H1 (cell line): ENCODE data around the gene PSMD3. TPM values are rescaled to one million over a fixed set of nuclear protein-coding genes. Genes with fewer than 3 reads are reported as not detected.

ENCODE experiments used
- CTCF ChIA-PET: fragments of 300-600 bp; sonication (Branson Sonifier 250); formaldehyde crosslinking; loops from one replicate; lab custom pipeline; 2021; ENCODE audit not compliant: partially characterized antibody; lab: Charles Lee
- POLR2A ChIA-PET: fragments of 300-600 bp; sonication (Branson Sonifier 250); formaldehyde crosslinking; loops from one replicate; lab custom pipeline; 2021; ENCODE audit warnings: inconsistent platforms; ENCODE audit not compliant: partially characterized antibody; lab: Charles Lee
- DNase-seq, 2 experiments: peaks; one replicate each; pipeline versions ENCODE4 v3.0.0 to v3.0.0-alpha.2; 2010 to 2022; ENCODE audit warnings: low spot score in 2 of 2, low read depth in 1 of 2, mixed read lengths in 1 of 2
- FAIRE-seq: peaks from 2 replicates; lab custom pipeline; 2011; peaks lifted over from hg19 to GRCh38; lab: Jason Lieb, UNC
- H2AFZ ChIP-seq: 2 replicates; pipeline ENCODE4 v1.8.1; 2012; ENCODE audit warnings: low read length, inconsistent platforms
- H2AK5ac ChIP-seq: 2 replicates; pipeline ENCODE4 v1.6.1; 2013; ENCODE audit warnings: low read depth, low read length
- H2BK120ac ChIP-seq: replicated peaks from 2 replicates; pipeline ENCODE3; 2013; ENCODE audit warnings: low read depth, low read length, inconsistent platforms
- H2BK12ac ChIP-seq: 2 replicates; pipeline ENCODE4 v1.6.1; 2013; ENCODE audit warnings: low read depth, low read length
- H2BK15ac ChIP-seq: 2 replicates; pipeline ENCODE4 v1.6.1; 2013; ENCODE audit warnings: low read length
- H2BK20ac ChIP-seq: 2 replicates; pipeline ENCODE4 v1.6.1; 2013; ENCODE audit warnings: low read length
- H2BK5ac ChIP-seq: 2 replicates; pipeline ENCODE4 v1.6.1; 2013; ENCODE audit warnings: low read depth, low read length
- H3K14ac ChIP-seq: 2 replicates; pipeline ENCODE4 v1.6.1; 2013; ENCODE audit warnings: inconsistent platforms; ENCODE audit not compliant: insufficient read length
- H3K18ac ChIP-seq: 2 replicates; pipeline ENCODE4 v1.6.1; 2013; ENCODE audit warnings: low read length; ENCODE audit errors: extremely low read depth
- H3K23ac ChIP-seq: 2 replicates; pipeline ENCODE4 v1.6.1; 2013; ENCODE audit warnings: inconsistent platforms; ENCODE audit not compliant: insufficient read length
- H3K23me2 ChIP-seq: 2 replicates; pipeline ENCODE4 v1.6.1; 2013; ENCODE audit warnings: low read depth, low read length
- H3K27ac ChIP-seq: 2 replicates; pipeline ENCODE4 v1.6.1; 2011; ENCODE audit warnings: low read depth, low read length, inconsistent platforms
- H3K27me3 ChIP-seq, 4 experiments: replicated peaks in 1 of 4; 1 replicate in 1 of 4; 2 replicates in 3 of 4; pipeline versions ENCODE4 v1.6.1 to v1.8.1; 2011 to 2013; ENCODE audit warnings: low read length in 3 of 4, mild to moderate bottlenecking in 3 of 4, inconsistent platforms in 2 of 4, mixed read lengths in 2 of 4, moderate library complexity in 1 of 4; ENCODE audit not compliant: control insufficient read depth in 3 of 4, insufficient read depth in 3 of 4; ENCODE audit errors: extremely low read depth in 1 of 4
- H3K36me3 ChIP-seq, 4 experiments: 2 replicates each; pipeline versions ENCODE4 v1.6.1 to v1.8.1; 2011 to 2013; ENCODE audit warnings: mild to moderate bottlenecking in 4 of 4, low read length in 3 of 4, moderate library complexity in 2 of 4, control low read depth in 1 of 4, inconsistent platforms in 1 of 4; ENCODE audit not compliant: insufficient read depth in 4 of 4, control insufficient read depth in 2 of 4
- H3K4ac ChIP-seq: replicated peaks from 2 replicates; pipeline ENCODE3; 2013; ENCODE audit warnings: low read length, low read depth, mixed read lengths, inconsistent platforms; ENCODE audit not compliant: insufficient read length
- H3K4me1 ChIP-seq, 4 experiments: replicated peaks in 1 of 4; 1 replicate in 1 of 4; 2 replicates in 3 of 4; pipeline versions ENCODE4 v1.6.1 to v1.8.1; 2011 to 2013; ENCODE audit warnings: low read length in 3 of 4, inconsistent platforms in 2 of 4, mixed read lengths in 1 of 4; ENCODE audit not compliant: insufficient read depth in 4 of 4, control insufficient read depth in 3 of 4
- H3K4me2 ChIP-seq, 2 experiments: 2 replicates each; pipeline versions ENCODE4 v1.6.1 to v1.8.1; 2011 to 2013; ENCODE audit warnings: low read depth in 2 of 2, low read length in 2 of 2, control low read depth in 1 of 2, inconsistent platforms in 1 of 2, mild to moderate bottlenecking in 1 of 2; ENCODE audit not compliant: insufficient read depth in 1 of 2
- H3K4me3 ChIP-seq, 4 experiments: fragments of 200-600, 300-600 bp in 1 of 4; sonication (generic), shearing (Covaris generic), sonication (Bioruptor Twin) in 1 of 4; 2 replicates each; pipeline versions ENCODE4 v1.5.1 to v1.8.1; 2011 to 2016; ENCODE audit warnings: low read length in 4 of 4, low read depth in 3 of 4, control low read depth in 2 of 4, inconsistent platforms in 2 of 4, mild to moderate bottlenecking in 2 of 4, mixed read lengths in 1 of 4, moderate library complexity in 1 of 4; ENCODE audit not compliant: insufficient read depth in 2 of 4; ENCODE audit errors: extremely low read depth in 1 of 4
- H3K56ac ChIP-seq: replicated peaks from 2 replicates; pipeline ENCODE3; 2013; ENCODE audit warnings: low read depth, mild to moderate bottlenecking, mixed read lengths, low read length, inconsistent platforms; ENCODE audit not compliant: insufficient read length
- H3K79me1 ChIP-seq: 2 replicates; pipeline ENCODE4 v1.6.1; 2013; ENCODE audit warnings: low read depth, low read length, control low read depth
- H3K79me2 ChIP-seq, 2 experiments: 2 replicates each; pipeline versions ENCODE4 v1.6.1 to v1.8.1; 2012 to 2013; ENCODE audit warnings: low read length in 2 of 2, mild to moderate bottlenecking in 2 of 2, inconsistent platforms in 1 of 2; ENCODE audit not compliant: insufficient read depth in 2 of 2, control insufficient read depth in 1 of 2
- H3K9ac ChIP-seq, 4 experiments: replicated peaks in 1 of 4; 1 replicate in 1 of 4; 2 replicates in 3 of 4; pipeline versions ENCODE4 v1.6.1 to v1.8.1; 2011 to 2013; ENCODE audit warnings: low read depth in 3 of 4, low read length in 3 of 4, control low read depth in 2 of 4, mild to moderate bottlenecking in 2 of 4, moderate library complexity in 2 of 4, inconsistent platforms in 1 of 4; ENCODE audit errors: extremely low read depth in 1 of 4
- H3K9me3 ChIP-seq, 2 experiments: 2 replicates each; pipeline versions ENCODE4 v1.6.1 to v1.8.1; 2012 to 2013; ENCODE audit warnings: mild to moderate bottlenecking in 2 of 2, moderate library complexity in 2 of 2, control low read depth in 1 of 2, inconsistent platforms in 1 of 2, low read depth in 1 of 2, low read length in 1 of 2, mixed read lengths in 1 of 2; ENCODE audit not compliant: insufficient read depth in 2 of 2
- H4K20me1 ChIP-seq, 2 experiments: replicated peaks in 1 of 2; 2 replicates each; pipeline versions ENCODE3 to v1.8.1; 2011 to 2013; ENCODE audit warnings: inconsistent platforms in 2 of 2, low read length in 2 of 2, mild to moderate bottlenecking in 1 of 2; ENCODE audit not compliant: insufficient read depth in 2 of 2, control insufficient read depth in 1 of 2
- H4K5ac ChIP-seq: 2 replicates; pipeline ENCODE4 v1.6.1; 2013; ENCODE audit warnings: low read length, low read depth, mixed read lengths, inconsistent platforms; ENCODE audit not compliant: insufficient read length
- H4K8ac ChIP-seq: 2 replicates; pipeline ENCODE4 v1.8.0; 2013; ENCODE audit warnings: mild to moderate bottlenecking, moderate library complexity, low read length, inconsistent platforms; ENCODE audit not compliant: insufficient read depth; ENCODE audit errors: extremely low read depth
- H4K91ac ChIP-seq: replicated peaks from 2 replicates; pipeline ENCODE3; 2013; ENCODE audit warnings: low read length, mixed read lengths, inconsistent platforms; ENCODE audit not compliant: insufficient read length
- BACH1 ChIP-seq: IDR thresholded peaks from 2 replicates; pipeline ENCODE4 v1.6.1; 2012; ENCODE audit warnings: low read length, improper control_type of control experiment
- RBBP5 ChIP-seq: IDR thresholded peaks from 2 replicates; pipeline ENCODE4 v1.7.1; 2012; ENCODE audit warnings: low read depth, mild to moderate bottlenecking, inconsistent platforms, low read length, moderate library complexity, borderline replicate concordance
- SAP30 ChIP-seq: fragments of 300-600 bp; sonication (generic); IDR thresholded peaks from 2 replicates; pipeline ENCODE4 v1.7.1; 2012; ENCODE audit warnings: low read length, moderate library complexity, mild to moderate bottlenecking, inconsistent platforms; ENCODE audit not compliant: insufficient read depth, insufficient replicate concordance
- SP2 ChIP-seq: IDR thresholded peaks from 2 replicates; pipeline ENCODE4 v1.6.1; 2012; ENCODE audit warnings: mild to moderate bottlenecking, low read length, inconsistent platforms
- WGBS, 2 experiments: shearing (Covaris generic) in 1 of 2; methylation state at CpG; one replicate each; pipeline versions ENCODE4 v1.1.6 to v1.1.7; 2013 to 2015; ENCODE audit warnings: low lambda C conversion rate in 2 of 2, mixed read lengths in 2 of 2, inconsistent platforms in 1 of 2, low coverage in 1 of 2, missing lambda C conversion rate in 1 of 2; ENCODE audit not compliant: insufficient replicate concordance in 2 of 2, insufficient coverage in 1 of 2, insufficient read length in 1 of 2; ENCODE audit errors: extremely low coverage in 1 of 2, missing lambda C conversion rate in 1 of 2; 5-methylcytosine and 5-hydroxymethylcytosine counted together
- polyA plus RNA-seq, 7 experiments: library from polyadenylated mRNA; depleted of rRNA in 3 of 7; stranded (reverse) in 5 of 7; unstranded in 2 of 7; fragments of >200 nt in 5 of 7; fragments of 200-250 nt in 2 of 7; gene quantifications; 1 replicate in 5 of 7; 2 replicates in 1 of 7; 4 replicates in 1 of 7; pipeline versions ENCODE4 v1.2.1 to v1.2.3, GENCODE V29; 2011 to 2013; ENCODE audit warnings: missing spikeins in 2 of 7, mixed read lengths in 2 of 7
- total RNA-seq: library from RNA; stranded (reverse); fragmentation: NEBNext Ultra II Directional; extraction: Animal tissue kit (Norgen Biotek cat#: 25700); gene quantifications from 2 replicates; pipeline ENCODE4 v1.2.1, GENCODE V29; 2021

PSMD3 gene
- total and polyA plus RNA-seq, 2 of the 8 experiments (the other 6 are each of a cell fraction or from before 2014, with no cell fraction given): 151 to 198 TPM

DNA sequence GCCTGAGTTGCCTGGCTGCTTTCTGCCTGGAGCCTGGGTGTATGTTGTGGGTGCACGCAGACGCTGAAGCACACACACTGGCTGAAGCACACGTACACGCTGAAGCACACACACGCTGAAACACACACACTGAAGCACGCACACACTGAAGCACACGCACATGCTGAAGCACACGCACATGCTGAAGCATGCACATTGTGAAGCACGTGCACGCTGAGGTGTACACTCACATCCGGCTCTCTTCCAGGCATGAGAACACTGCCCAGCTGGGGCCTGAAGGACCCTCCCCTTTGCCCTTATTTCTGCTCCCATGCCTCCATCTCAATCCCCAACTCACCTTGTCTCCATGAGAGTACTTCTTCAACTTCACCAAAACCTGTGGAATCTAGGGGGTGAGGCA is 51.1 kb downstream of the PSMD3 start:
- WGBS, 2 experiments: 94% methylated on average over 11 of the region's 11 CpGs; no CpG with 5 or more reads in 1 of the 2 experiments
- Histone ChIP-seq H3K27ac (no peak overlapping the region), H3K36me3 (peaks cover 11 to 38% (median 20%) of the 10 kb centered on the region in 4 experiments), H3K4me2 (no peak overlapping the region), H3K56ac (no peak overlapping the region), H4K8ac (no peak overlapping the region), H3K79me2 (no peaks in the 10 kb centered on the region), H4K91ac (no peak overlapping the region), H3K23me2 (no peaks in the 10 kb centered on the region), H3K14ac (no peak overlapping the region), H4K5ac (no peak overlapping the region), H2BK20ac (no peak overlapping the region), H3K23ac (no peak overlapping the region), H3K4ac (no peak overlapping the region), H2AK5ac (no peak overlapping the region), H3K4me3 (no peak overlapping the region), H2BK120ac (no peak overlapping the region), H2AFZ (no peak overlapping the region), H3K9ac (no peak overlapping the region), H3K4me1 (peaks cover 0 to 6% (median 1%) of the 10 kb centered on the region in 4 experiments; a peak in 4 of 7 replicates), H3K27me3 (no peaks in the 10 kb centered on the region), H2BK5ac (no peak overlapping the region), H3K79me1 (no peaks in the 10 kb centered on the region), H2BK15ac (no peak overlapping the region), H3K18ac (no peak overlapping the region), H4K20me1 (peaks cover 2 to 5% of the 10 kb centered on the region in 2 experiments), H3K9me3 (no peaks in the 10 kb centered on the region), H2BK12ac (no peak overlapping the region)
- DNase-seq: no peak
- no peak for FAIRE-seq
- CTCF ChIA-PET: interaction anchor here (1.1 to 29.7 kb wide), 6 partner anchors 10 to 81 kb away, joined by 3 to 876 read pairs (median 114); partner anchors contain the start of genes CSF3, MED24 and THRA
- POLR2A ChIA-PET: interaction anchor here (2.6 kb wide), 1 partner anchor 10 kb away, joined by 6 read pairs; no protein-coding TSS in a partner anchor
- no peak for TF ChIP-seq SAP30
- no peak for TF ChIP-seq BACH1
- TF ChIP-seq SP2: no peak
- TF ChIP-seq RBBP5: no peak
